ENCODE measurements around the gene ZNF200. TPM values are rescaled to one million over a fixed set of nuclear protein-coding genes. Genes with fewer than 3 reads are reported as not detected.

The ZNF200 gene
- total and polyA plus RNA-seq, 4 donors = 4.3 to 7.8 (median 6.4) TPM

- no peak for DNase-seq
- no peak for ATAC-seq (ENCODE audit: insufficient read depth, low FRiP score)
These were observed 59.5 kb downstream of the ZNF200 start for GRCh38 chr16:3175157-3176093.

DNA sequence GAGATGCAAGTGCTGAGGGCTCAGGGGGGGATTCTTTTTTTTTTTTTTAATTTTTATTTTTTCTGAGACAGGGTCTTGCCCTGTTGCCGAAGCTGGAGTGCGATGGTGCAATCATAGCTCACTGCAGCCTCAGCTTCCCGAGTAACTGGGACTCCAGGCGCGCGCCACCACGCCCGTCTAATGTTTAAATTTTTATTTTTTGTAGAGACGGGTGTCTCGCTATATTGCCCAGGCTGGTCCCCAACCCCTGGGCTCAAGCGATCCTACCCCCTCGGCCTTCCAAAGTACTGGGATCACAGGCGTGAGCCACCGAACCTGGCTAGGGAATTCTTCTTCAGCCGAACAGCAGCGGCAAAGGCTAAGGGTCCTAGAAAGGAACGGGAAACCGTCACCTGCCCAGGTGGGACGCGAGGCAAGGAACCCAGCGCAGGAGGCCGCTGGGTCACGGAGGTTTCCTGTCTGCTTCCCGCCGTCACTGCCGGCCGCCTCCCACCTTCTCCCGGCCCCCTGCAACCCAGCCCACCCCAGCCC, 60.3 kb downstream of the ZNF200 start:
- H3K9ac ChIP-seq (ENCODE audit: insufficient read depth in 1 of 2, low read length in 2 of 2) = no peak overlapping the region
- peaks cover 0 to 92% (median 85%) of the 10 kb centered on the region in 3 donors for H3K27me3 ChIP-seq (ENCODE audit: control insufficient read depth in 3 of 3, insufficient read depth in 3 of 3, low read length in 2 of 3)
- ATAC-seq (ENCODE audit: insufficient read depth, low FRiP score) (no peak), DNase-seq (no peak)
- H3K4me1 ChIP-seq (ENCODE audit: control insufficient read depth in 5 of 5, insufficient read depth in 5 of 5, low read length in 5 of 5) = peaks cover 0 to 6% (median 0%) of the 10 kb centered on the region in 5 donors
- H3K4me3 ChIP-seq = no peak overlapping the region
- no peak overlapping the region for H3K27ac ChIP-seq (ENCODE audit: low read depth in 1 of 2, low read length in 1 of 2)
- H3K9me3 ChIP-seq (ENCODE audit: control insufficient read depth in 4 of 4, insufficient read depth in 3 of 4, low read length in 3 of 4) = peaks cover 0 to 4% (median 0%) of the 10 kb centered on the region in 4 donors
- WGBS, 2 donors = 17 to 19% methylated on average over 28 of the region's 28 CpGs
- TF ChIP-seq, protein P1, sequence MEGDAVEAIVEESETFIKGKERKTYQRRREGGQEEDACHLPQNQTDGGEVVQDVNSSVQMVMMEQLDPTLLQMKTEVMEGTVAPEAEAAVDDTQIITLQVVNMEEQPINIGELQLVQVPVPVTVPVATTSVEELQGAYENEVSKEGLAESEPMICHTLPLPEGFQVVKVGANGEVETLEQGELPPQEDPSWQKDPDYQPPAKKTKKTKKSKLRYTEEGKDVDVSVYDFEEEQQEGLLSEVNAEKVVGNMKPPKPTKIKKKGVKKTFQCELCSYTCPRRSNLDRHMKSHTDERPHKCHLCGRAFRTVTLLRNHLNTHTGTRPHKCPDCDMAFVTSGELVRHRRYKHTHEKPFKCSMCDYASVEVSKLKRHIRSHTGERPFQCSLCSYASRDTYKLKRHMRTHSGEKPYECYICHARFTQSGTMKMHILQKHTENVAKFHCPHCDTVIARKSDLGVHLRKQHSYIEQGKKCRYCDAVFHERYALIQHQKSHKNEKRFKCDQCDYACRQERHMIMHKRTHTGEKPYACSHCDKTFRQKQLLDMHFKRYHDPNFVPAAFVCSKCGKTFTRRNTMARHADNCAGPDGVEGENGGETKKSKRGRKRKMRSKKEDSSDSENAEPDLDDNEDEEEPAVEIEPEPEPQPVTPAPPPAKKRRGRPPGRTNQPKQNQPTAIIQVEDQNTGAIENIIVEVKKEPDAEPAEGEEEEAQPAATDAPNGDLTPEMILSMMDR (IDR thresholded peaks at IDR 0.05; ENCODE audit: control extremely low read depth, extremely low read depth) = no peak
- no peaks in the 10 kb centered on the region for H3K36me3 ChIP-seq (ENCODE audit: control insufficient read depth in 4 of 4, insufficient read depth in 4 of 4, low read length in 4 of 4)

More at GRCh38 chr16:3175157-3176093, 59.5 kb downstream of the ZNF200 start:
- TF ChIP-seq, protein P1 (IDR thresholded peaks at IDR 0.05; ENCODE audit: control extremely low read depth, extremely low read depth) = no peak
- no peaks in the 10 kb centered on the region for H3K36me3 ChIP-seq (ENCODE audit: control insufficient read depth in 4 of 4, insufficient read depth in 4 of 4, low read length in 4 of 4)
- H3K4me3 ChIP-seq = no peak overlapping the region
- H3K27me3 ChIP-seq (ENCODE audit: control insufficient read depth in 3 of 3, insufficient read depth in 3 of 3, low read length in 2 of 3) = peaks cover 0 to 92% (median 85%) of the 10 kb centered on the region in 3 donors
- H3K4me1 ChIP-seq (ENCODE audit: control insufficient read depth in 5 of 5, insufficient read depth in 5 of 5, low read length in 5 of 5) = peaks cover 0 to 6% (median 0%) of the 10 kb centered on the region in 5 donors
- no peak overlapping the region for H3K9ac ChIP-seq (ENCODE audit: insufficient read depth in 1 of 2, low read length in 2 of 2)
- H3K27ac ChIP-seq (ENCODE audit: low read depth in 1 of 2, low read length in 1 of 2) = no peak overlapping the region
- H3K9me3 ChIP-seq (ENCODE audit: control insufficient read depth in 4 of 4, insufficient read depth in 3 of 4, low read length in 3 of 4) = peaks cover 0 to 4% (median 0%) of the 10 kb centered on the region in 4 donors
- 12 to 13% methylated on average over 39 of the region's 39 CpGs for WGBS, 2 donors

GRCh38 chr16:3173892-3174617, 60.9 kb downstream of the ZNF200 start:
- DNase-seq (peak in 1 of 3 donors; percentile 28), ATAC-seq (ENCODE audit: insufficient read depth, low FRiP score) (no peak)
- Histone ChIP-seq H3K4me3 (no peak overlapping the region), H3K27me3 (ENCODE audit: control insufficient read depth in 3 of 3, insufficient read depth in 3 of 3, low read length in 2 of 3) (peaks cover 0 to 92% (median 86%) of the 10 kb centered on the region in 3 donors), H3K9ac (ENCODE audit: insufficient read depth in 1 of 2, low read length in 2 of 2) (no peak overlapping the region), H3K27ac (ENCODE audit: low read depth in 1 of 2, low read length in 1 of 2) (no peak overlapping the region), H3K4me1 (ENCODE audit: control insufficient read depth in 5 of 5, insufficient read depth in 5 of 5, low read length in 5 of 5) (peaks cover 0 to 6% (median 0%) of the 10 kb centered on the region in 5 donors), H3K9me3 (ENCODE audit: control insufficient read depth in 4 of 4, insufficient read depth in 3 of 4, low read length in 3 of 4) (peaks cover 0 to 4% (median 0%) of the 10 kb centered on the region in 4 donors), H3K36me3 (ENCODE audit: control insufficient read depth in 4 of 4, insufficient read depth in 4 of 4, low read length in 4 of 4) (no peaks in the 10 kb centered on the region)
- WGBS, 2 donors = 5% methylated on average over 24 of the region's 24 CpGs
- TF ChIP-seq, protein P1 (IDR thresholded peaks at IDR 0.05; ENCODE audit: control extremely low read depth, extremely low read depth) = no peak

Other genes with a start within 250 kb of the ZNF200 start
- gene CLDN9, start 222.2 kb downstream of the ZNF200 start, total RNA-seq = 1 to 10 TPM; 1.5 to 5.3 TPM
- gene CLDN9, start 222.2 kb downstream of the ZNF200 start, polyA plus RNA-seq = under 1 TPM; 0.91 to 0.98 TPM
- gene CLDN6, start 217.0 kb downstream of the ZNF200 start, total RNA-seq = 1 to 10 TPM in 1 of 2 donors, under 1 TPM in 1; 0.92 to 7.1 TPM
- under 1 TPM in 1 of 2 donors, not detected in 1; 0.10 TPM for gene CLDN6, start 217.0 kb downstream of the ZNF200 start, polyA plus RNA-seq
- gene TNFRSF12A, start 214.8 kb downstream of the ZNF200 start, total RNA-seq = 100 to 1,000 TPM in 1 of 2 donors, 10 to 100 TPM in 1; 19.1 to 107 TPM
- gene TNFRSF12A, start 214.8 kb downstream of the ZNF200 start, polyA plus RNA-seq = 100 to 1,000 TPM; 132 to 192 TPM
- gene HCFC1R1, start 211.2 kb downstream of the ZNF200 start, total RNA-seq = 10 to 100 TPM; 10.9 to 51.1 TPM
- 100 to 1,000 TPM in 1 of 2 donors, 10 to 100 TPM in 1; 40.4 to 138 TPM for gene HCFC1R1, start 211.2 kb downstream of the ZNF200 start, polyA plus RNA-seq
- 10 to 100 TPM; 12.7 to 39.9 TPM for gene THOC6, start 211.1 kb downstream of the ZNF200 start, total RNA-seq
- 10 to 100 TPM; 40.0 to 58.3 TPM for gene THOC6, start 211.1 kb downstream of the ZNF200 start, polyA plus RNA-seq
- 10 to 100 TPM; 15.9 to 24.4 TPM for gene BICDL2, start 198.2 kb downstream of the ZNF200 start, total RNA-seq
- 10 to 100 TPM; 12.7 to 17.1 TPM for gene BICDL2, start 198.2 kb downstream of the ZNF200 start, polyA plus RNA-seq
- gene MMP25, start 188.6 kb downstream of the ZNF200 start, total RNA-seq = 10 to 100 TPM in 1 of 2 donors, 1 to 10 TPM in 1; 4.2 to 34.9 TPM
- gene MMP25, start 188.6 kb downstream of the ZNF200 start, polyA plus RNA-seq = 10 to 100 TPM in 1 of 2 donors, 1 to 10 TPM in 1; 6.2 to 94.4 TPM
- gene IL32, start 169.5 kb downstream of the ZNF200 start, total RNA-seq = 100 to 1,000 TPM in 1 of 2 donors, 10 to 100 TPM in 1; 83.7 to 153 TPM
- gene IL32, start 169.5 kb downstream of the ZNF200 start, polyA plus RNA-seq = 100 to 1,000 TPM; 247 to 275 TPM
- under 1 TPM in 1 of 2 donors, not detected in 1; 0.21 TPM for gene ZSCAN10, start 135.9 kb downstream of the ZNF200 start, total RNA-seq
- gene ZSCAN10, start 135.9 kb downstream of the ZNF200 start, polyA plus RNA-seq = under 1 TPM in 1 of 2 donors, not detected in 1; 0.02 TPM
- gene ZNF205, start 122.6 kb downstream of the ZNF200 start, total RNA-seq = 10 to 100 TPM in 1 of 2 donors, 1 to 10 TPM in 1; 9.8 to 12.7 TPM
- 10 to 100 TPM; 10.2 to 33.0 TPM for gene ZNF205, start 122.6 kb downstream of the ZNF200 start, polyA plus RNA-seq
- 10 to 100 TPM; 12.8 to 13.1 TPM for gene ZNF213, start 100.1 kb downstream of the ZNF200 start, total RNA-seq
- 10 to 100 TPM in 1 of 2 donors, 1 to 10 TPM in 1; 7.8 to 10.3 TPM for gene ZNF213, start 100.1 kb downstream of the ZNF200 start, polyA plus RNA-seq
- not detected for gene OR1F1, start 47.0 kb downstream of the ZNF200 start, total RNA-seq
- gene OR1F1, start 47.0 kb downstream of the ZNF200 start, polyA plus RNA-seq = not detected
- 10 to 100 TPM in 1 of 2 donors, 1 to 10 TPM in 1; 4.8 to 11.3 TPM for gene MEFV, start 21.5 kb upstream of the ZNF200 start, total RNA-seq
- gene MEFV, start 21.5 kb upstream of the ZNF200 start, polyA plus RNA-seq = 10 to 100 TPM in 1 of 2 donors, 1 to 10 TPM in 1; 1.3 to 21.7 TPM
- gene ZNF263, start 48.3 kb upstream of the ZNF200 start, total RNA-seq = 10 to 100 TPM; 27.3 to 48.4 TPM
- gene ZNF263, start 48.3 kb upstream of the ZNF200 start, polyA plus RNA-seq = 10 to 100 TPM; 13.4 to 23.9 TPM
- 10 to 100 TPM in 1 of 2 donors, 1 to 10 TPM in 1; 4.7 to 11.5 TPM for gene TIGD7, start 70.3 kb upstream of the ZNF200 start, total RNA-seq
- gene TIGD7, start 70.3 kb upstream of the ZNF200 start, polyA plus RNA-seq = 1 to 10 TPM; 2.9 to 3.1 TPM
- gene ZNF75A, start 70.3 kb upstream of the ZNF200 start, total RNA-seq = 10 to 100 TPM; 23.8 to 35.1 TPM
- 10 to 100 TPM; 11.3 to 19.0 TPM for gene ZNF75A, start 70.3 kb upstream of the ZNF200 start, polyA plus RNA-seq
- under 1 TPM in 1 of 2 donors, not detected in 1; 0.51 TPM for gene OR2C1, start 120.7 kb upstream of the ZNF200 start, total RNA-seq
- gene OR2C1, start 120.7 kb upstream of the ZNF200 start, polyA plus RNA-seq = under 1 TPM in 1 of 2 donors, not detected in 1; 0.05 TPM
- 10 to 100 TPM; 10.4 to 11.9 TPM for gene ZSCAN32, start 165.8 kb upstream of the ZNF200 start, total RNA-seq
- 10 to 100 TPM in 1 of 2 donors, 1 to 10 TPM in 1; 7.2 to 12.0 TPM for gene ZSCAN32, start 165.8 kb upstream of the ZNF200 start, polyA plus RNA-seq
- 10 to 100 TPM in 1 of 2 donors, 1 to 10 TPM in 1; 8.5 to 10.6 TPM for gene ZNF174, start 166.1 kb upstream of the ZNF200 start, total RNA-seq
- gene ZNF174, start 166.1 kb upstream of the ZNF200 start, polyA plus RNA-seq = 1 to 10 TPM; 3.1 to 5.1 TPM
- 1 to 10 TPM; 3.3 to 4.2 TPM for gene ZNF597, start 208.3 kb upstream of the ZNF200 start, total RNA-seq
- gene ZNF597, start 208.3 kb upstream of the ZNF200 start, polyA plus RNA-seq = 1 to 10 TPM; 1.5 TPM
- 10 to 100 TPM; 16.6 to 57.7 TPM for gene NAA60, start 208.5 kb upstream of the ZNF200 start, total RNA-seq
- 10 to 100 TPM; 46.9 to 50.1 TPM for gene NAA60, start 208.5 kb upstream of the ZNF200 start, polyA plus RNA-seq

All from lung (tissue), 12 donors.